Activated CD4-positive, alpha-beta T cell treated with anti-CD3 and anti-CD28 coated beads for 1 hour (primary cell): Measurements from ENCODE around the gene TCF19.

Experiments used
- DNase-seq: peaks from one replicate; pipeline ENCODE4 v3.0.0-alpha.2; 2020

TCF19 gene, protein sequence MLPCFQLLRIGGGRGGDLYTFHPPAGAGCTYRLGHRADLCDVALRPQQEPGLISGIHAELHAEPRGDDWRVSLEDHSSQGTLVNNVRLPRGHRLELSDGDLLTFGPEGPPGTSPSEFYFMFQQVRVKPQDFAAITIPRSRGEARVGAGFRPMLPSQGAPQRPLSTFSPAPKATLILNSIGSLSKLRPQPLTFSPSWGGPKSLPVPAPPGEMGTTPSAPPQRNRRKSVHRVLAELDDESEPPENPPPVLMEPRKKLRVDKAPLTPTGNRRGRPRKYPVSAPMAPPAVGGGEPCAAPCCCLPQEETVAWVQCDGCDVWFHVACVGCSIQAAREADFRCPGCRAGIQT

DNA sequence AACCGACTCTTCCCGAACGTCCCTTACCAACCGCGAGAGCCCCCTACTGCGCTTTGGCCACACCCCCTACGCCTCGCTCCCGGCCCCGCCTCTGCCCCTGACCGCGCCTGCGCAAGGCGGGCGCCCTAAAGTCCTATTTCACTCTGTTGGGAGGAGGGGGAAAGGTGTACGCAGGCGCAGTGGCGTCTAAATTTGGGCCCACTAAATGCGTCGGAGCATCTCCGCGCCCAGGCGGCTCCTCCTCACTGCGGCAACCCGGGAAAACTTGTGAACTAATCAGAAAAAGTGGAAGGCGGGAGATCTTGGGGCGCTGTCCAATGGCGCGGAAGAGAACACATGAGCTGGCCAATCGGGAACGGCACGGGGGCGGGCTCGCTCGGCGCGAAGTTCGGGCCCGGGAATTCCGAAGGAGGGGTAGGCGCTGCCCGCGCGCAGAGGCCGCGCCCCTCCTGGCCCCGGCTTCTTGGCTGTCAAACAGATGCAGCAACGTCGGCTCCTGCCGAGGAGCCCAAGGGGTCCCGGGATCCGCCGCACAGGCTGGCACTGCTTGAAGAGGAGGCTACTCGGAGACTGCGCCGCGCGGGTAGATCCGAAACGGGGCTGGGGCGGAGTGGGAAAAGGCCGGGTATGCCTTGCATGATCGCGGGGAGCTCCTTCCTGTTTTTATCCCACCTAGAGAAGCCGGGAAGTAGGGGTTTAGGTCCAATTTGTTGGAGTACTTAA, at the start of gene TCF19:
TCF19 (plus strand) TSS at position 450 of the 723 bp plus-strand sequence. CDS start 881 bp downstream, outside the sequence.
- DNase-seq, result peak; percentile 99

DNA sequence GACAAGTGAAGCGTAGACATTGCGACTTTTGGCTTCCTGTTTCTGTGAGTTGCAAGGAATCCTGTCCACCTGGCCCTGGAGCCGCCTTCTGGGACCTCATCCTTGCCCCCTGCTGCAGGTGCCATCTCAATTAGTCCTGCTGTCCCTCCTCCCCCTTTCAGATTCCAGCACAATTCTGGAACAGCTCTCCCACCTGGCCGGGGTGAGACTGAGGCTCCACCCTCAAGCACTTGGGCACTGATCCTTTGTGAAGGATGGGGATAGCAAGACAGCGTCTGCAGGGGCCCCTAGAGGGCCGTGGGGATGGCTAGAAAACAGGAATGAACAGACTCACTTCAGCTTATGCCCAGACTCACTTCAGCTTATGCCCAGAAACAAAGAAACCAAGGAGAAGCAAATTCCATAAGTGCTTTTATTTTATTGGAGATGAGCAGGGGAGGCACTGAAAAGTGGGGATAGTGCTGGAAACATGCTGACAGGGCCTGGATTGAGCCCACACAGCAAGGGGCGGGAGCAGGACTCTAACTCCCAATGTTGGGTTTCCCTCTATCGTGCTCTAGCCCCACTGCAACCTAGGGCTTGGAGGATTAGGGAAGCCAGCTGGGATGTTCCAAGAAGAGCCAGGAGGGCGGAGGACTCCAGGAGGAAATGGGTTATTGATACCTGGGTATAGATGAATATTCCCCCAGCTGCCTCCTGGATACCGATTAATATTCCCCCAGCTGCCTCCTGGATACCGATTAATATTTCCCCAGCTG, 47.4 kb upstream of the TCF19 start:
- DNase-seq, result no peak

DNA sequence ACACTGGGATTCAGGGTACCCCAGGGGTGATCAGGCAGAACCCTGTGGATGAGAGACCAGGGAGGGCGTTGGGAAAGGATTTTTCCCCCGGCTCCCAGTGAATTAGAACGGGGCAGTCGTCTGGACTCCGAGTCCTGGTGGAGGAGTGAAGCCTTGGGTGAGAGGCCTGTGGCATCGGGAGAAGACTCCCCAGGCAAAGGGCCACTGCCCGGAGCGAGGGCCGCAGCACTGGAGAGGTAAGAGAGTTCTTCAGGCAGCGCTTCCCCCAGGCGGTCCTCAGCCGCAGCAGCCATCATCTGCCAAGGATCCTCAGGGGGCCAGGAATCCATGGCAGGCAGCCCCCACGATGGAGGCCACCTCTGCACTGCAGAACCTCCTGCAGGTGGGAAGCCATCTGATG, 46.7 kb upstream of the TCF19 start:
- no peak for DNase-seq

DNA sequence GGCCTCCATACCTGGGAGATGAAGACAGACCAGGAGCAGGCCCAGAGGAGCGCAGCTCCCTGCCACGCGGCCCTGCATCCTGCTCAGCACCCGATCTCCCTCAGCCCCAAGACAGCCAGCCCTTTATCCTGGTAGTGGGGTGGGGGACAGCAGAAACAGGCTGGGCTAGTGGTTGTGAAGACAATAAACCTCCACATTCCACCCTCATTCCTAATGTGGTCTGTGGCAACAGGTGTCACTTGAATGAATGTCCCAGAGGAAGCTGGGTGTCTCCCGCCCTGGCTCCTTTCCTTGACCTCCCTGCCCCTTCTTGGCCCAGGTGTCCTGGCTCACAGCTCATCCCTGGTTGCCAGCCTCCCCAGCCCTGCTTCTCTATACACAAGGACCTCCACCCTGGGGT, 45.9 kb upstream of the TCF19 start, which contains the start of gene C6orf15:
C6orf15 (minus strand) TSS at position 98 of the 400 bp plus-strand sequence; CDS start at position 78, 20 bp downstream.
- DNase-seq, result no peak

DNA sequence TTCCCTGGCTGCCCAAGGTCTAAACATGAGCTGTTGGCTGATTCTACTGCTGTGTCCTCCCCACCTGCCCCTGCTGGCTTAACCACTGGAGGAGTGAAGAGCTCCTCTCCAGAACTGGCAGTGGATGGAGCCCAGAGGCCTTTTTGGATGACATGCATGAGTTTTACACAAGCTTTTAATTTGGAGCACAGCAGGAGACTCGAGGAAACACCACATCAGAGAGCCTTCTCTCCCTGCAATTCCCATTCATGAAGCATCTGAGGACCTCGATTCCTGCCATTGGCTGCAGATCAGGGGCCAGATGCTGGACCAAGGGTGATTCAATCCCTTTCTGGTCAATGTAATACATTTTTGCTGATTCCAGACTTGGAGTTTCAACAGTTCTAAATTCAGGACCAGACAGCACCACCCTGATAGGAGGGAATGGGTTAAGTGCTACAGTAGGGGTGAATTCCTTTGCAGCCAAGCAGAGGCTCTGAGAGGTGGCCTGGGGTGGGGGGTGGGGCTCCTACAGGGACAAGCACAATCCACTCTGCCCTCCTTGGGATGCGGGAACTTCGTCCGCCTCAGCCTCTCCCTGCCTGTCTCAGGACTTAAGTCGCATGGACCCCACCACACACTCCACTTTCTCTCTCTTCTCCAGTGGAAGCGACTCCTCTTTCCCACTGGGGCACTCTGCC, 44.4 kb upstream of the TCF19 start:
- no peak for DNase-seq

DNA sequence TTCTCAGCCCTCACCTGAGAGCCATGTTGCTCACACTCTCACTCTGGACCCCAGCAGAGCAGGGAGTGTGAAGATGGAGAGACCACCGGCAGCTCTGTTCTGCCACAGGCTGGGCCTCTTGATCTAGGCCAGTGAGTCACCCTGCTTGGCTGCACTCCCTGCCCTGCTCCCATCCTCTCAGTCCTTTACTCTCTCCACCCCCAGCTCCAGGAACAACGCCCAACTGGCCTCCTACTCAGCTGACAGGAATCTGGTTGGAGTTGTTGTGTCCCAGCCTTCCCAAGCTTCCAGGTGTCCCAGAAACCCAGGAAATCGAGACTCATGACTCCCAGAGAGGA, 43.9 kb upstream of the TCF19 start, which contains the start of gene PSORS1C1:
PSORS1C1 (plus strand) TSS at position 260 of the 338 bp plus-strand sequence. CDS start 14,833 bp downstream, outside the sequence.
- DNase-seq, result no peak

DNA sequence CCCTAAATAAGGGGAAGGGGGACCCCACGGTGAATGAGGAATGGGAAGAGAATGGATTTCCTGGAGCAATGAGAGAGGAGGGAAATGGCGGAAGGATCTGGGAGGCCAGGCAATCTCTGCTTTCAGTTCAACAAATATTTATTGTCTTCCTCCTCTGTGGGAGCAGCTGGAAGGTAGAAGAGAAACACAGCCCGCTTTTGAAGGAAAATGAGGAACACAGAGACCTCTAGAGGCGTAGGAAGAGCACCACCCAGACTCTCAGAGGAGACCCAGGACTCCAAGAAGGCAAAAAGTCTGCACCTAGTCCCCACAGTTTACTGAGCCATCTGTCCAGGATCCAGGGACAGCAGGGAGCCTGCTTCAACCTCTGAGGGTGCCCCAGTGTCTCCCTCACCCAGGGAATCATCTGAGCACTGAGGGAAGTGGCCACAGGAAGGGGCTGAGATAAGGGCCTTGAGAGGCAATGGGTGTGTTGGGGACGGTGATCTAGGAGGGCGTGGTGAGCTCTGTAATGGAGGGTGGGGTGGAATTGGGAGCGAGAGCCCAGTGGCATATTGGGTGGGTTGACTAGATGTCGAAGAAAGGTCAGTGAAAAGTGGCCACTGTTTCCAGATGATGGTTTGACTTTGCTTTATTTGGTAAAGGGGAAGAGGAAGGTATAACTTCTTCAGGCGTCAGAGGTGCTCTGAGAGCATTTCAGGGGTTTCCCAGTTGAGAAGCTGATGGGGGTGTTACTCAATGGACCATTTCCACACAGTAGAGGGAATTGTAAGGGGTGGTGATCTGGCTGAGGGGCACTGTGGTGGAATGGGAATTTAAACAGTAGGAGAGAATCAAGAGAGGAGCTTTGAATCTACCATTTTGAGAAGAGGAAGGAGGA, 43.2 kb upstream of the TCF19 start:
- no peak for DNase-seq

DNA sequence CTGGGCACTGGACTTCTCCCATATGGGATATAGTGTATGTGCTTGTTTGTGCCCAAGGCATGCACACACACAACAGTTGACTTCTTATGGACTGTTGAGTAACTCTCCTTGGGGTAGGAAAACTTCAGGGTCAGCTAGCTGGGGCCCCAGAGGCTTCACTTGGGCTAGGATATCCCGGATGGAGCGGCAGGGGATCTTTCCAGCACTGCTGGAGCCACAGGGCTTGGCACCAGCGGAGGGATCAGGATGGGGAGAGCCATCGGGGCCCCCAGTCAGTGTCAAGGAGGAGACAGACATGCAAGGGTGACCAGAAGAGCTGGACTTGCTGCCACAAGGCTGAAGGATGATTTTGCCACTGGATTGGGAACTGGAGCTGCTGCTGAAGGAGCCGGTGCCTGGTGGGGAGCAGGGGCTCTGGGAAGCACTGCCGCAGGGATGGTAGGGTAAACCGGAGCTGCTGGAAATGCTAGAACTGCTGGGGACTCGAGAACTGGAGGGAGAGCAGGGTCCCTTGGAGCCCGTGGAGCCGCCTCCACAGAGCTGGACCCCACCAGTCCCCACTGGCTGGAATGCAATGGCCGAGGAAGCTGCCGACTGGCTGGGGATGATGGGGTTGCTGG, 42.3 kb upstream of the TCF19 start:
- no peak for DNase-seq

DNA sequence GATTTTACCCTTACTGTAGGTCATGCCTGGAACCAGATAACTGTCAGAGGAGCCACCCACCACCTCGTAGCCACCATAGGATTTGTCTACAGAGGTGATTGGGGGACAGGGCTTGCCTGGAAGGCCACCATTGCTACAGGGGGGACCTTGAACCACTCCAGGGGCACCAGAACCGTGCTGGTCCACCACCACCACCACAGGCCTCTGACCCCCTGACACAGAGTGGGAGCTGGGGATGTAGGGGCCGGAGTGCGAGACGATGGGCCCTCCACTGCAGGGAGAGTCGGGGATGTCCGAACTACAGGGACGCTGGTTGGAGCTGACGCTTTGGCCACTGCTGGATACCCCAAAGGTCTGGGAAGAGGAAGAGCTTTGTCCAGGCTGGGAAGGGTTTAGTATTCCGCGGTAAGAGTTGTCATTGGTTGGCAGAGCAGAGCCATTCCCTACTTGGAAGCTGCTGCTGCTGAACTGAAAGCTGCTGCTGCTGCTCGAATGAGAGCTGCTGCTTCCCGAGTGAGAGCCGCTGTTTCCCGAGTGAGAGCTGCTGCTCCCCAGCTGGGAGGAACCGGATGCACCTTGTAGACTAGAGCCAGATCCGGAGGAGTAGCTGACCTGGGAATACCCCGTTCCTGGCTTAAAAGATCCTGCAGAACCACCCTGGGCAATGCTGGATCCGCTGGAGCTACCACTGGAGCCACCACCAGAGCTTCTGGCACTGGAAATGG, 41.6 kb upstream of the TCF19 start:
- DNase-seq, result no peak

DNA sequence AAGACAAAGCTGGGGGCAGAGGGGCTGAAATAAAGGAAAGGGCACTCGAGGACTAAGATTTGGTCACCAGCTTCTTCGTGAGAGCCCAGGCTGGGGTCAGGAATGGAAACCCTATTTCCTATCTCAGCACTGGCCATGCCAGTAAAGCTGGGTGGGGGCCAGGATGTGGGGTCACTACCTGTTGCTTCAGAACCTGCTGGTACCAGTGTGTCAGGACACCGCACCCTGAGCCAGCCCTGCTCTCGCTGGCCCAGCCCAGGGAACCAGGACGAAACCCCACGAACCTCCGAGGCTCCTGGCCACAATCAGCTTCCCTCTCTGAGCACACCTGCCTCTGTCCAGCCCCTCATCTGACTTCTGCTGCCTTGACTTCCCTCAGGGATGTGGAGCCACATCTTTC, 40.2 kb upstream of the TCF19 start:
- DNase-seq, result no peak

DNA sequence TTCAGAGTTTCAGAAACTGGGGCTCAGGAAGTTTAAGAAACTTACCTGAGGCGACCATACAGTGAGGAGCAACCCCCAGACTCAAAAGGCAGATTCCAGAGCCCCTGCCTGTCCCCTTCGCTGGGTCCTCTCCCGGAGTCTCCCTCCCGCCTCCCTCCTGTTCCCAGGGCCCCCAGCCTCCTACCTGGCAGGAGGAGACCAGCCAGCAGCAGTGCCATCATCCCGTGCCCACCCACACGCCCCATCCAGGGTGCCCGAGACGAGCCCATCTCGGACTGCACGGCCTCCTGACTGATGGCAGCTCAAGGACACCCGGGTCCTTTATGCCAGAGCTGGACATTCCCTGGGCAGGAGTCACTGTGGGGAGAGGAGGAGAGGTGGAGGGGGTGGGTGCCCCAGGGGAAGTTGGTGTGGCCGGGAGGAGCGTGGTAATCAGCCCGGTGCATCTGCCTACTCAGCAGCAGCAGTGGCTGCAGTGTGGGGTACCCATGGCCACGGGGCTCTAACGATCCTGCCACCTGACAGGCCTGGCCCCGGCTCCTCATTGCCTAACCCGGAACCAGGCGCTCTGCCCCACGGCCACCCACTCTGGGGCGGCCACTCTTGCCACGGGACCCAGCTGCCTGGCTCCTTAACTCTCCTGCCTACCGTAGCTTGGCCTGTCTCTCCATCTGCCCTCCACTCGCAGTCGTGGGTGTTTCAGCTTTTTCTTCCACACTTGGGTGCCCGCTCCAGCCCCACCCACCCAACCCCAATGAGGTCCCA, 38.1 kb upstream of the TCF19 start, which contains the start of gene CDSN:
CDSN (minus strand) TSS at position 296 of the 765 bp plus-strand sequence; CDS start at position 269, 27 bp downstream.
- no peak for DNase-seq

DNA sequence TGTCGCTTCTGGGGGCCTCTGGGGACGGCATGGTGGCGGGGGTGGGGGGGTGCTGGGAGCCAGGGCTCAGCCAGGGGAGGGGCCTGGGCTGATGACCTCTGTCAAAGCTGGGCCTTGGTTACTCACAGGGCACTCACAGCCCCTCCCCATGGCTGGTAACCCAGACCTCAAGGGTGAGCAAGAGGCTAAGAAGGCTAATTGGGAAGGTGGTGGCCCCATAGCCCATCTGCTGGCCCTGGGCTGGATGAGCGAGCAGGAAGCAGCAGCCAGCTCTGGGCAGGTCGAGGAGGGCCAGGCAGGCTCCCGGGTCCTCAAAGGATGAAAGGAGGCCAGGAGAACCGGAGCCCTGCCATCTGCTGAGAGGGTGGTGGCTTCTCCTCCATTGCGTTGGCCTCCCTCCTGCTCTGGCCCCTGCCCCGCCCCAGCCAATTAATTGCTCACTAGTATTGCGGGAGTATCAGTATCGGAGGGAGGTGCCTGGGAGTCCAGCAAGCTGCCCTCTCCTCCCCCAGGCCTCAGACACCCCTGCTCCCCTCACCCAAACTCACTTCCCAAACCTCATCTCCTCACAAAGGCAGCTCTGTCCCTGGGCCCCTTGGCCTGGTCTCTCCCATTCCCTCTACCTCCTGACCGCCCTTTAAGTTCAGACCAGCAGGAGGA, 37.1 kb upstream of the TCF19 start:
- DNase-seq, result no peak

DNA sequence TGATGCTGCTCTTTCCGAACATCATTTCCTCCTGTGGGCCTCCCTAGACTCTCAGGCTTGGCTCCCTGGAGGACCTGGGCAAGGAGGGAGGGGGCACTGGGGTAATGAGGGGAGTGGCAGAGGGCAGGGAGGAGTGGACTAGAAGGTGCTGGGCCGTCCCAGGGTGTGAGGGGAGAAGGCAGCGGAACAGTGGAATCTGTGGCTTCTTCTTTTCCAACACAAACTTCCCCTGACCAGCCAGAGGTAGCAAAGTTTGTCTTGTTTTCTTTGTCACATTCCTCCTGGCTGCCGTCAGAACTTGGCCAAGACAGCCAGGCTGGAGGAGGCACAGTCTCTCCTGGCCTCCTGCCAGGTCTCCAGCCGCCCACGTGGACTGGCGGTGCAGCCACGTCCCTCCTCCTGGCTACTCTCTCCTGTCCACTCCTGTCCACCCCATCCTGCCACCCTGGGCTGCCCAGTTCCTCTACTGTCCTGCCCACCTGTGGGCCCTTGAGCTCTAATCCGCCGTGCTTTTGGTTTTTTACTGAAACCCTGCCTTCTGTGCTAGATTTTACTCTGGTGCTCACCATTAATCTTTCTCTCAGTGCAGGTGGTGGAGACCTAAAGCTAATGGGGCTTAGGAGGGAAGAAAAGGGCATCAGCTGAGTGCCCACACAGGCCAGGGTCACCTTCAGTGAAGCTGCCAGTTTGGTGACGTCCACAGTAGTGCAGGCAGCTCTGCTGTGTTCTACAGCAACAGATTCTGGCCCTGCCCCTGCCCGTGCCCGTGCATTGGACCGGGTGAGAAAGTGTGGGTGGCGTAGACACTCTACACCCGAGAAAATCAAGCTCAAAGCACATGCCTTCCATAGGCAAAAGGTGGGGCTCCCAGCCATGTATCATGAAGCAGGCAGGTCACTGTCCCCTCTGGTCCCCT, 35.3 kb upstream of the TCF19 start:
- DNase-seq, result no peak

DNA sequence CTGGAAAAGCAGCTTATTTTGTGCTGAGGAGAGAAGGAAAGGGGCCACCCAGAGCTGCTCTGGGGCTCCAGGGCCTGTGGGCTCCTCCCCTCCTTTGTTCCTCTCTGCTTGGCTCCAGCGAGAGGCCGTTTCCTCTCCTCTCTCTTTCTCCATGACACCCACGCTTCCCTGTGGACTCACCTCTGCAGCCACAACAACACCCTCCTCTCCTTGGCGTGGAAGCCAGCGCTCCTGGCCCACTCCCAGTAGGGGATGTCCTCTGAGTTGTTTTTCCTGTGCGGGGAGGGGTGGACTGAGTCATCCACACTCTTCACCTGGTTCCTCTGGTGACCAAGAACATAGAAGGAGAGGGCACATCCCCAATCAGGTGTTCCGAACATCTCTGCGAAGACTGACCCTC, 33.2 kb upstream of the TCF19 start:
- DNase-seq, result no peak

DNA sequence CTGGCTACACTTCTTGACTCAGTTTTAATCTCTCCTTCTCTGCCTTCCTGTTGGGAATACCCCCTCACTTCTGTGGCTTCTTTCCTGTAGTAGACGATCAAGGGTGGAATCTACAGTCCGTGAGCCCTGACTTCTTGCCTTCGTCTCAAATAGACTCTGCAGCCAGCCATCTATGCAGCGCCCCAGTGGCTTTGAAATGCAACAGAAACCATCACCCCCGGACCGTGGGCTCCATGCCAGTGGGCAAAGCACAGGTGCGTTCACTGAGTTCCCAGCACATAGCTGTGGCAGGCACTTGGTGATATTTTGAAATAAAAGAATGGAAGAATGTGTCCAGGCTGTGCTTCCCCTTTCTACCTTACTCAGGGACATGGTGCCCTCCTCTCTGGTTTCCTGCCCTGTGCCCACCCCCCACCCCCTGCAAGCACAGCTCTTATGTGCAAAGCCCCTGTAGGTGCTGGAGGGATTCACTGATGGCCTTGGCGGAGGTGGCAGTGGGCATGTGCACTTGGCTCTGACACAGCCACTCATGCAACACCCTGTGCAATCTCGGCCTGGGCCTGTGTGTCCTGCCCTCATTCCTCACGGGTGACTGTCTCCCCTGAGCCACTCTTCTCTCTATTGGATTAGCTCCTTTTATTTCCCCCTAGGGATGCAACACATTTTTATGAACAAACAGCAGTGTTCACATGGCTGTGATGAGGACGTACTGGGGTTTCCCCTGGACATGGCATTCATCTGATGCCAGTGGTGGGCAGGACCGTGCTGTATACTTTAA, 32.6 kb upstream of the TCF19 start:
- DNase-seq, result no peak

DNA sequence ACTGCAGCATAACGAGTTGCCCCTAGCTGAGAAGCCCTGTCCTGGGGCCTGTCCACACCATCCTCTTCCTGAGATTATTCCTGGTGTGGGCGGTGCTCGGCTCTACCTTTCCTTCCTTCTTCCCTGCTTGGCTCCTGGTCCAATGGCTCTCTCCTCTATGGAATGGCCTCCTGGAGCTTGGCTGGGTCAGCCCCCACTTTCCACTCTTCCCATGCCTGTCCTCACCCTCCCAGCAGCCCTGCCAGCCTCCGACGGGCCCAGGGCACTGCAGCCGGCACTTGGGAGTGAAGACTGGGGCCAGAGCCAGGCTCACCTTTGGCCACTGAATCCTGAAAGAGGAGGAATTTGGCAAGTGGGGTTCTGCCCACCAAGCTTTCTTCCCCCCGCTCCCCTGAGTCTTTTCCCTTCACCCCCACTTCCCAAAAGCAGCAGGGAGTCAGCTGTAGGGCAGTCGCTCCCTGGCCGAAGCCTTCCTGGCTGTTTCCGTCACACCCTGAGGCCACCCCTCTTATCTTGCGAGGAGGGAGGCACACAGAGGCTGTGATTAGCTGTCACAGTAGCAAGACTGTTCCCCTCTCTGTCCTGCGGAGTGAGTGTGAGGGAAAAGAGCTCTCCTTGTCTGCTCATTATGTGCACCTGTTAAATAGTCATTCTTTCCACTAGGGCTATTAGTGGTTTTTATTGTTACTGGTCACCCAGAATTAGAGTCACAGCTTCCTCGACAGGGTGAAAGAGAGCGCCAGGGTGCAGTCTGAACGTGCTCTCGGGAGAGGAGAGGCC, 31.8 kb upstream of the TCF19 start:
- no peak for DNase-seq
